Brain microvascular endothelial cell (primary cell): ENCODE data around the gene NRG2.

ENCODE experiments used
- DNase-seq: peaks from one replicate; pipeline ENCODE4 v3.0.0-alpha.2; 2020
- H3K27ac ChIP-seq: fragments of 250-450 bp; sonication (Bioruptor Pico); 2 replicates; pipeline ENCODE4 v1.5.1; 2020; ENCODE audit warnings: mild to moderate bottlenecking, moderate library complexity
- H3K27me3 ChIP-seq: fragments of 250-450 bp; sonication (Bioruptor Pico); replicated peaks from 2 replicates; pipeline ENCODE4 v1.5.1; 2020; ENCODE audit warnings: mild to moderate bottlenecking
- H3K36me3 ChIP-seq: fragments of 250-450 bp; sonication (Bioruptor Pico); replicated peaks from 2 replicates; pipeline ENCODE4 v1.5.1; 2020; ENCODE audit warnings: mild to moderate bottlenecking
- H3K4me3 ChIP-seq: 2 replicates; pipeline ENCODE4 v1.5.1; 2011; ENCODE audit warnings: low read depth, mild to moderate bottlenecking, control low read depth, low read length, moderate library complexity
- CTCF ChIP-seq: IDR thresholded peaks from 2 replicates; pipeline ENCODE4 v1.5.1; 2011; ENCODE audit warnings: low read depth, mild to moderate bottlenecking, moderate library complexity, low read length, control low read depth, inconsistent platforms; ENCODE audit errors: missing control alignments
- in situ Hi-C: cut with HindIII; loops from 2 replicates; pipeline ENCODE4 v1.10.0; 2017; ENCODE audit warnings: low sequenced_read_pairs, low pct_ligation_motif_present

NRG2 gene

GRCh38 chr5:139867581-139867980 is 175.5 kb downstream of the NRG2 start:
- peaks cover 7% of the 10 kb centered on the region for H3K27me3 ChIP-seq
- DNase-seq = no peak
- H3K36me3 ChIP-seq = no peaks in the 10 kb centered on the region
- in situ Hi-C loops = no loop called here
- H3K4me3 ChIP-seq = no peak overlapping the region
- H3K27ac ChIP-seq = no peak overlapping the region
- no peak for TF ChIP-seq CTCF

DNA sequence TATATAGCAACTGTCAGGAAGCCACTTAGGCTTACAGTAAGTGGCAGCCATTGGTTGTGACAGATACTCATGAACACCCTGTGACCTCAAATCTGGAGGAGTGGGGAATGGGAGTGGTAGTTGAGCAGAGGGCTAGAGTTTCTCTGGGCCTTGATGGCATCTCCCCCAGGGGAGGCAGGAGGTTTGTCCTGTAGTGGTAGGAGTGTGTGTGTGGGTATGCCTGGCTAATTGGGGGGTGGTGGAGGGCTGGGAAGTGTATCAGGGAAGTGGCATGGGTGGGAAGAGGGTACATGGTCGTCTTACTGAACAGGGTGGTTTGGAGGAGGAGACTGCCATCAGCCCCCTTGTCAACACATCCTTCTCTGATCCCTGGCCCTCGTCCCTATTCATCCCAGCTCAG is 176.0 kb downstream of the NRG2 start:
- no peak for DNase-seq
- Histone ChIP-seq H3K27me3 (peaks cover 7% of the 10 kb centered on the region), H3K27ac (no peak overlapping the region), H3K4me3 (no peak overlapping the region), H3K36me3 (no peaks in the 10 kb centered on the region)
- no peak for TF ChIP-seq CTCF
- in situ Hi-C loops = no loop called here

DNA sequence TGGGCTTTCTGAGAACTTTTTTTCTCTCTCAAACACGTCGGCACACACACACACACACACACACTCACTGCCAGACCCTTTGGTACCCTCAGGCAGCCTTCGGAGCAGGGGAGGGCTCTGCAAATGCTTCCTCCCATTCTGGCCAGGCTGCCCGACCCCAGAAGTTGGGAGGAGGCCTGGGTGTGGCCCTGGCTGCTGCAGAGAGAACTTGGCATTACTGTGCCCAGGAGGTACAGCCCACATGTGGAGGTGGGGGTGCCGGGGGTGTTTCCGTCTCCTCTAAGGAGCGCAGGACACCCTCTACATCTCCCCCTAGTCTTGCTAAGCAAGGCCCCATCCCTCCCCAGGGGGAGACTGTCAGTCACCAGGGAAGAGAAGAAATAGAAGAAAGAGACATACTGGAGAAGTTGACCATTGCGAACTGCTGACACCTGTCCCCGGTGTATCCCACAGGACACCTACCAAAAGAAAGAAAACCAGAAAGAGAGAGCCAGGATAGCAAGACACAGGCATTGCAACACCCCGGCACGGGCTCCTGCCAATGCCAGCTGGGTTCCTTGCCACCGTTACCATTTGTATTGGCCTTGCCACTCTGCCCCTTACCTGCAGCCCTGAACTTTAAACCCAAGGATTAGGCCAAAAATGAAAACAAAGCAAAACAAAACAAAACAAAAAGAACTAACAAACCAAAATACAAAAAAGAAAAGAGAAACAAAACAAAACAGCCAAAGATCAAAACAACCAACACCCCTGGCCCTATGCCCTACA is 178.2 kb downstream of the NRG2 start:
- DNase-seq = no peak
- Histone ChIP-seq H3K4me3 (no peak overlapping the region), H3K27me3 (peaks cover 7% of the 10 kb centered on the region), H3K36me3 (no peaks in the 10 kb centered on the region), H3K27ac (no peak overlapping the region)
- in situ Hi-C loops = no loop called here
- no peak for TF ChIP-seq CTCF

- H3K4me3 ChIP-seq = no peak overlapping the region
- in situ Hi-C loops = no loop called here
- no peaks in the 10 kb centered on the region for H3K36me3 ChIP-seq
- no peak overlapping the region for H3K27ac ChIP-seq
- peak; percentile 44 for DNase-seq
- TF ChIP-seq CTCF = peak; percentile 89
- H3K27me3 ChIP-seq = peaks cover 4% of the 10 kb centered on the region
Observed at GRCh38 chr5:139863855-139864558, 179.1 kb downstream of the NRG2 start.

DNA sequence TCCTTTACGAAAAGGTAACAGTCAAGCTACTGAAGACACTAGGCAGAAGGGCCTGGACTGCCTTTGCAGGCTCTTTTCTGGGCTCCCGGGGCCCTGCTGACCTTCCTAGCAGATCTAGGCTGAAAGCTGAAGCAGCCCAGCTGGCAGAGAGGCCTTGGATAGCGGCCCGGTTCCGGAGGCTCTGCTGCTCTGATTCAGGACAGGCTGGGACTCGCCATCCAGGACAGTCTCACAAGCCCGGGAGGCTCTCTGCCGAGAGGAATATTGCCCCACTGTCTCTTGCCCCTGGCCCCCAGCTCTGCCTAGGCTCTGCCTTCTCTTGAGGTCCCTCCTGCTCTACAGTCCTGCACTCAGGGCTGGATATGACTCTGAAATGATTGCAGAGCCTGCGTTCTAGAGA is 179.7 kb downstream of the NRG2 start:
- no peak for DNase-seq

More for the DNA sequence above, 179.7 kb downstream of the NRG2 start:
- H3K36me3 ChIP-seq = no peaks in the 10 kb centered on the region
- H3K4me3 ChIP-seq = no peak overlapping the region
- no peak for TF ChIP-seq CTCF
- H3K27me3 ChIP-seq = peaks cover 4% of the 10 kb centered on the region
- H3K27ac ChIP-seq = no peak overlapping the region
- in situ Hi-C loops = no loop called here
